Body of pancreas (tissue), 4 donors: ENCODE results near the gene SLC17A7. TPM values are rescaled to one million over a fixed set of nuclear protein-coding genes. Genes with fewer than 3 reads are reported as not detected.

ENCODE experiments used
- ATAC-seq: fragments of 150-250 bp; one replicate; pipeline ENCODE4 v1.9.1; 2016
- DNase-seq, 4 donors: peaks; one replicate each; pipeline ENCODE4 v3.0.0-alpha.2; 2019
- H3K27ac ChIP-seq, 4 donors: fragments of 200-600 bp; sonication (generic); 1 replicate in 3 of 4; 2 replicates in 1 of 4; pipeline versions ENCODE4 v1.5.1 to v1.6.1; 2016 to 2019; ENCODE audit warnings: mild to moderate bottlenecking in 1 of 4, mixed read lengths in 1 of 4, moderate library complexity in 1 of 4
- H3K27me3 ChIP-seq, 2 donors: fragments of 200-600 bp; sonication (generic); one replicate each; pipeline ENCODE4 v1.6.0; 2016; ENCODE audit warnings: mild to moderate bottlenecking in 1 of 2
- H3K36me3 ChIP-seq, 2 donors: fragments of 200-600 bp; sonication (generic); replicated peaks in 1 of 2; 2 replicates each; pipeline ENCODE4 v1.5.1; 2016; ENCODE audit warnings: low read depth in 2 of 2; ENCODE audit not compliant: insufficient read depth in 1 of 2
- H3K4me1 ChIP-seq: fragments of 200-600 bp; sonication (generic); one replicate; pipeline ENCODE4 v1.6.0; 2016
- H3K4me3 ChIP-seq, 2 donors: fragments of 200-600 bp; sonication (generic); 1 replicate in 1 of 2; 2 replicates in 1 of 2; pipeline ENCODE4 v1.5.1; 2016 to 2019
- H3K9me3 ChIP-seq, 3 donors: fragments of 200-600 bp; sonication (generic); 1 replicate in 2 of 3; 2 replicates in 1 of 3; pipeline ENCODE4 v1.5.1; 2016
- CTCF ChIP-seq, 7 experiments: fragments of 450-650 bp in 4 of 7; fragments of 200-600 bp in 3 of 7; sonication (generic) in 3 of 7; IDR thresholded peaks; one replicate each; pipeline ENCODE4 v1.5.1; 2016 to 2019; ENCODE audit warnings: antibody characterized with exemption in 7 of 7
- POLR2A ChIP-seq, 3 donors: fragments of 450-650 bp; IDR thresholded peaks; one replicate each; pipeline ENCODE4 v1.6.1; 2016; ENCODE audit warnings: antibody characterized with exemption in 3 of 3, mild to moderate bottlenecking in 2 of 3
- WGBS, 2 donors: methylation state at CpG; one replicate each; pipeline ENCODE4 v1.1.5; 2017; 5-methylcytosine and 5-hydroxymethylcytosine counted together
- intact Hi-C: fragments of 100-400 bp; cut with DNase I; formaldehyde crosslinking; loops from one replicate; pipeline ENCODE4 v1.15.1; 2023
- total RNA-seq, 2 donors: library from RNA; depleted of rRNA; stranded (reverse); fragments of >200 nt; gene quantifications; one replicate each; pipeline ENCODE4 v1.1.0, GENCODE V29; 2016

Gene SLC17A7
- total RNA-seq, 2 donors from 2014 or later = 0.26 TPM; not detected in 1

GRCh38 chr19:49428547-49429451 lies 12.5 kb downstream of the SLC17A7 start:
- Histone ChIP-seq H3K4me3 (no peak overlapping the region), H3K27ac (no peak overlapping the region), H3K9me3 (no peaks in the 10 kb centered on the region), H3K4me1 (peaks cover 18% of the 10 kb centered on the region), H3K36me3 (no peaks in the 10 kb centered on the region), H3K27me3 (peaks cover 5 to 76% of the 10 kb centered on the region in 2 donors)
- WGBS, 2 donors = 17 to 38% methylated on average over 13 to 29 of the region's 29 CpGs
- no peak for TF ChIP-seq POLR2A (IDR thresholded peaks at IDR 0.05)
- no peak for TF ChIP-seq CTCF (IDR thresholded peaks at IDR 0.05)
- no peak for ATAC-seq
- DNase-seq = no peak
- intact Hi-C loops = no loop called here

- peaks cover 5 to 79% of the 10 kb centered on the region in 2 donors for H3K27me3 ChIP-seq
- no peaks in the 10 kb centered on the region for H3K9me3 ChIP-seq
- TF ChIP-seq CTCF (IDR thresholded peaks at IDR 0.05) (no peak), POLR2A (IDR thresholded peaks at IDR 0.05) (no peak)
- 1% methylated on average over 15 to 45 of the region's 45 CpGs for WGBS, 2 donors
- intact Hi-C loops = no loop called here
- ATAC-seq (peak; percentile 57), DNase-seq (peak in 2 of 4 donors; percentile 35 to 46)
- H3K36me3 ChIP-seq = no peaks in the 10 kb centered on the region
- peaks cover 24% of the 10 kb centered on the region for H3K4me1 ChIP-seq
- H3K27ac ChIP-seq = no peak overlapping the region
- H3K4me3 ChIP-seq = no peak overlapping the region
These were observed 13.3 kb downstream of the SLC17A7 start for GRCh38 chr19:49427855-49428546.

- H3K27me3 ChIP-seq = peaks cover 3 to 79% of the 10 kb centered on the region in 2 donors
- no peaks in the 10 kb centered on the region for H3K36me3 ChIP-seq
- TF ChIP-seq POLR2A (IDR thresholded peaks at IDR 0.05) (no peak), CTCF (IDR thresholded peaks at IDR 0.05) (no peak)
- ATAC-seq = no peak
- no peak for DNase-seq
- 31 to 48% methylated on average over 3 to 7 of the region's 12 CpGs for WGBS, 2 donors
- intact Hi-C loops = no loop called here
- no peak overlapping the region for H3K4me3 ChIP-seq
- H3K9me3 ChIP-seq = no peaks in the 10 kb centered on the region
- no peak overlapping the region for H3K27ac ChIP-seq
- H3K4me1 ChIP-seq = peaks cover 26% of the 10 kb centered on the region
These were observed 14.0 kb downstream of the SLC17A7 start for GRCh38 chr19:49427339-49427738.

GRCh38 chr19:49425922-49426592 lies 15.3 kb downstream of the SLC17A7 start:
- no peak overlapping the region for H3K4me3 ChIP-seq
- H3K9me3 ChIP-seq = no peaks in the 10 kb centered on the region

More at GRCh38 chr19:49425922-49426592, 15.3 kb downstream of the SLC17A7 start:
- H3K36me3 ChIP-seq = no peaks in the 10 kb centered on the region
- no peak overlapping the region for H3K27ac ChIP-seq
- H3K4me1 ChIP-seq = peaks cover 33% of the 10 kb centered on the region
- H3K27me3 ChIP-seq = peaks cover 0 to 70% of the 10 kb centered on the region in 2 donors
- ATAC-seq (no peak), DNase-seq (no peak)
- intact Hi-C loops = no loop called here
- WGBS, 2 donors = 5 to 6% methylated on average over 26 to 30 of the region's 30 CpGs
- no peak for TF ChIP-seq CTCF (IDR thresholded peaks at IDR 0.05)
- TF ChIP-seq POLR2A (IDR thresholded peaks at IDR 0.05) = no peak
